Erythroblast (primary cell): ENCODE results near the gene KMT2C.
"Not testable (repeated sequence)": the region's sequence is repeated elsewhere in the genome, so short reads cannot be mapped to it uniquely, and the experiment has no call there.

ENCODE experiments used
- DNase-seq, 2 experiments: peaks; one replicate each; lab custom pipeline; 2025; lab: John Stamatoyannopoulos, UW
- GATA1 ChIP-seq: IDR thresholded peaks from 2 replicates; pipeline ENCODE4 v1.6.1; 2011; ENCODE audit warnings: low read depth, mild to moderate bottlenecking, control low read depth, low read length, moderate library complexity
- POLR2A ChIP-seq: IDR thresholded peaks from 2 replicates; pipeline ENCODE4 v1.6.1; 2011; ENCODE audit warnings: mild to moderate bottlenecking, low read length

Gene KMT2C

GRCh38 chr7:152292897-152293296, 142.9 kb downstream of the KMT2C start:
- DNase-seq, result no peak
- TF ChIP-seq POLR2A (no peak), GATA1 (no peak)

GRCh38 chr7:152286972-152287371, 148.8 kb downstream of the KMT2C start:
- not testable (repeated sequence) for DNase-seq

GRCh38 chr7:152286219-152286618, 149.6 kb downstream of the KMT2C start:
- DNase-seq, result not testable (repeated sequence)

- not testable (repeated sequence) for DNase-seq
Measured at GRCh38 chr7:152284998-152285397, 150.8 kb downstream of the KMT2C start.

GRCh38 chr7:152277687-152278086, 158.1 kb downstream of the KMT2C start:
- DNase-seq, result not testable (repeated sequence)

- DNase-seq, result not testable (repeated sequence)
Measured at GRCh38 chr7:152270427-152270826, 165.4 kb downstream of the KMT2C start.

GRCh38 chr7:152266859-152267258, 168.9 kb downstream of the KMT2C start:
- not testable (repeated sequence) for DNase-seq

- not testable (repeated sequence) for DNase-seq
Measured at GRCh38 chr7:152264915-152265314, 170.9 kb downstream of the KMT2C start.

- not testable (repeated sequence) for DNase-seq
Measured at GRCh38 chr7:152262146-152262545, 173.7 kb downstream of the KMT2C start.

- not testable (repeated sequence) for DNase-seq
Measured at GRCh38 chr7:152259645-152260044, 176.2 kb downstream of the KMT2C start.

GRCh38 chr7:152247851-152248250, 188.0 kb downstream of the KMT2C start:
- DNase-seq, result not testable (repeated sequence)

- not testable (repeated sequence) for DNase-seq
Measured at GRCh38 chr7:152245417-152245816, 190.4 kb downstream of the KMT2C start.

GRCh38 chr7:152243464-152243863, 192.3 kb downstream of the KMT2C start:
- DNase-seq, result not testable (repeated sequence)

GRCh38 chr7:152241301-152241700, 194.5 kb downstream of the KMT2C start:
- not testable (repeated sequence) for DNase-seq

GRCh38 chr7:152236306-152236705, 199.5 kb downstream of the KMT2C start:
- not testable (repeated sequence) for DNase-seq

- not testable (repeated sequence) for DNase-seq
Measured at GRCh38 chr7:152234421-152234820, 201.4 kb downstream of the KMT2C start.

GRCh38 chr7:152231089-152231488, 204.7 kb downstream of the KMT2C start:
- DNase-seq, result no peak
- TF ChIP-seq GATA1 (no peak), POLR2A (no peak)

GRCh38 chr7:152219556-152219955, 216.2 kb downstream of the KMT2C start:
- DNase-seq, result not testable (repeated sequence)

GRCh38 chr7:152208766-152209165, 227.0 kb downstream of the KMT2C start:
- DNase-seq, result not testable (repeated sequence)

- not testable (repeated sequence) for DNase-seq
Measured at GRCh38 chr7:152204417-152204816, 231.4 kb downstream of the KMT2C start.
